Subcutaneous adipose tissue (tissue), 4 donors: Measurements from ENCODE around the gene OMG. TPM values are rescaled to one million over a fixed set of nuclear protein-coding genes. Genes with fewer than 3 reads are reported as not detected.

Source experiments
- total RNA-seq, 4 donors: library from RNA; depleted of rRNA; stranded (reverse); fragments of >200 nt; gene quantifications; one replicate each; pipeline ENCODE4 v1.1.0, GENCODE V29; 2016
- TF ChIP-seq, protein P1 (sequence below): fragments of 450-650 bp; IDR thresholded peaks from one replicate; pipeline ENCODE4 v1.5.1; 2016; ENCODE audit warnings: low read depth, mild to moderate bottlenecking, control low read depth, antibody characterized with exemption, moderate library complexity

Gene OMG
- total RNA-seq, 4 donors from 2014 or later, result 6.5 TPM; not detected in 3

DNA sequence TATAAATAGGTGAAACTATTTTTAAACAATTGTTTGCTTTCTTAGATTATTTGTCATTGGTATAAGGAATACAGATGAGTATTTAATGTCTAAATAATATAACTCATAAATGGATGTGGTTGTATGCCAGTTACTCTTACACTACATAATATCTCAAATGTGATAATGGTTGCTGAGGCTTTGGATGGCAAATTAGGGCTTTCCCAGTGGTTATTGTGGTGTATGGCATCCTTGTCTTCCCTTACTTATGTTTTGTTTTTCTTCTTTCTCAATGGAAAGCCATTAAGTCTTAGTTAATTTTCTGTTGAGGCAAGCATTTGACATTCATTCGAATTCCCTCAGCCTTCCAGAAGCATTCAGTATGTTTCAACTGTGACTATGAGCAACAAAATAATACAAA, 10.5 kb downstream of the OMG start:
- TF ChIP-seq, protein P1, sequence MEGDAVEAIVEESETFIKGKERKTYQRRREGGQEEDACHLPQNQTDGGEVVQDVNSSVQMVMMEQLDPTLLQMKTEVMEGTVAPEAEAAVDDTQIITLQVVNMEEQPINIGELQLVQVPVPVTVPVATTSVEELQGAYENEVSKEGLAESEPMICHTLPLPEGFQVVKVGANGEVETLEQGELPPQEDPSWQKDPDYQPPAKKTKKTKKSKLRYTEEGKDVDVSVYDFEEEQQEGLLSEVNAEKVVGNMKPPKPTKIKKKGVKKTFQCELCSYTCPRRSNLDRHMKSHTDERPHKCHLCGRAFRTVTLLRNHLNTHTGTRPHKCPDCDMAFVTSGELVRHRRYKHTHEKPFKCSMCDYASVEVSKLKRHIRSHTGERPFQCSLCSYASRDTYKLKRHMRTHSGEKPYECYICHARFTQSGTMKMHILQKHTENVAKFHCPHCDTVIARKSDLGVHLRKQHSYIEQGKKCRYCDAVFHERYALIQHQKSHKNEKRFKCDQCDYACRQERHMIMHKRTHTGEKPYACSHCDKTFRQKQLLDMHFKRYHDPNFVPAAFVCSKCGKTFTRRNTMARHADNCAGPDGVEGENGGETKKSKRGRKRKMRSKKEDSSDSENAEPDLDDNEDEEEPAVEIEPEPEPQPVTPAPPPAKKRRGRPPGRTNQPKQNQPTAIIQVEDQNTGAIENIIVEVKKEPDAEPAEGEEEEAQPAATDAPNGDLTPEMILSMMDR, result no peak

DNA sequence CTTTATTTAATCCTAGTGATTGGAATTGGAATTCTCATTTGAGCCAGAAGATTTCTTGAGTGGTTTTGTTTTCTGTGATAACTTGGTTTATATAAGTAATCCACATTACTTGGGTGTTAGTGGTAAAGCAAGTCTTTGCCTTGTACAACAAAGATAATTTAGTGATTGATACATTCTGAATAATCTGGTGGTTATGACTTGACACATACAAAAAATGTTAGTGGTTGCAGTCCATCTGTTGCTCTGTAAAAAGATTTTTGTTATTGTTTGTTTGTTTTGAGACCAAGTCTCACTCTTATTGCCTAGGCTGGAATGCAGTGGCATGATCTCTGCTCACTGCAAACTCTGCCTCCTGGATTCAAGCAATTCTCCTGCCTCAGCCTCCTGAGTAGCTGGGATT, 13.2 kb downstream of the OMG start:
- TF ChIP-seq, protein P1, result no peak

DNA sequence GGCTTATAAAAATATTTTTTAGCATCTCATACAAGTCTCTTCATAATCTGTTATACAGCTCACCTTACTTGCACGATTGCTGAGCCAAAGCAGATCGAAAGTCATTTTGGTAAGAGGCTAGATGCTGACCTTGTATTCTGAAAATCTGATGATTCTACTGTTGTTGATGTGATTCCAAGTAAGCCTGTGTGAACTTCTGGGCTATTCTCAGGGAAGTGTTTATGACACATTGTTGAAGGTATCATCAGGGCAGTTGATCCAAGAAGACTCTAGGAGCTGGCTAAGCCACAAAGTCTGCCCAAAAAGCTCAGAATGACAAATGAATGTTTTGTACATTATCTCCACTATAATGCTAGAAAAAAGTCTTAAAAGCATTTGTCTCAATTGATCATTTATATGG, 16.0 kb downstream of the OMG start:
- TF ChIP-seq, protein P1, result no peak

DNA sequence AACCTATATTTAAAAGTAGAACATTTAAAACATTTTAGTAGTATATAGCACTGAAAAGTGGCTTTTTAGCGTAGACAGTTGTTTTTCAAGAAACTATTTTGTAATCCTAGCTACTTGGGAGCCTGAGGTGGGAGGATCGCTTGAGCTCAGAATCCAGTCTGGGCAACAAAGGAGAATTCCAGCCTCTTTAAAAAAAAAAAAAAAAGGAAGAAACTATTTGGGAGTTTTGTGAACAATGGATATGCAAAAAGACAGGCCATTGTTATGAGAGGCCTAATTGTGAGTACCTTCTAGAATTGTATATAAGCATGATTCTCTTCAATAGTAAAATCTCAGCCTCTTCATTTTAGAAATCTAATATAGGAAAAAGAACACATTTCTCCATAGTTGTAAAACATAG, 17.6 kb downstream of the OMG start:
- TF ChIP-seq, protein P1, result no peak

DNA sequence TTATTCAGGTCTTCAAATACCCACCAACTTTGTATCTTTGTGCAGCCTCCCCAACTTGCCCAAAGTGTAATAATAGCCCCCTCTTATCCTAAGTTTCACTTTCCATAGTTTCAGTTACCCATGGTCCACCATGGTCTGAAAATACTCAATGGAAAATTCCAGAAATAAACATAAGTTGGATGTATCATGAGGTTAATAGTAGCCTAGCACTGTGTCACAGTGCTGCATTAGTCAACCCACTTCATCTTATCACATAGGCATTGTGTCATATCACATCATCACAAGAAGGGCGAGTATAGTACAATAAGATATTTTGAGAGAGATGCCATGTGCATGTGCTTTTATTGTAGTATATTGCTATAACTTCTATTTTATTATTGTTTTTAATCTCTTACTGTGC, 21.9 kb downstream of the OMG start:
- TF ChIP-seq, protein P1, result no peak

DNA sequence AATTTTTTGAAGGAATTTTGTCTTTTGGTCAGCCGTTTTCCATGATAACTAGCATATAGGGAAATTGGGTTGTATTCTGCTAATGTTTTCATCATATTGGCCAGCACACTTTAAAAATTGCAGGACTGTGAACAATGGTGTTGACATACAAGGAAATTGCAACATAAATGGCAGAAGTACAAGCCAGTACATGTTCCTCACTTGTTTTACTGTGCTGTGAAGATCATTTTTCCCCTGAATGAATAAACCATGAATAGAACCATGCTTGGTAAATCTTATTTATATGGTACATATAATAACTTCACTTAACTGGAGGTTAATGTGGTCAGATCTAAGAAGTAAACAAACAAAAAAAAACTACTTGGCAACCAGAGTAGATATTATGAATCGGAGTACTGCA, 22.8 kb downstream of the OMG start:
- TF ChIP-seq, protein P1, result no peak

DNA sequence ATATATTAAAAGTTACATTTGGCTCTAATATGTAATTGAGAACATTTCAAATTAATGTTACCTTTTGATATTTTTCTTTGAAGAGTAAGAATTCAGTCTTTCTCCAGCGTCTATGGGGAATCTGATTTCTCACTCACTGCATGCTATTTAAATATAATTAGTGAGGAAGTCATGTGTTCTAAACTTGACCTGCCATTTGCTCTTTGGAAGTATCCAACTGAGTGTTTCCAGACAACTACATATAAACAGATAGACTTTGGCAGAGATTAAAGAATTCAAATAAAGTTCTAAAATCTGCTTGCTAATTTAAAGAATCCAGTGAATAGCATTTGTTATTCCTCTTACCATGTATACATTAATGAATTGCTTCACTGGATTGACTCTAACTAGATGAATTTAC, 23.5 kb downstream of the OMG start:
- TF ChIP-seq, protein P1, result no peak
